Stomach (tissue), 9 donors: ENCODE data around the gene RAB5IF. TPM values are rescaled to one million over a fixed set of nuclear protein-coding genes. Genes with fewer than 3 reads are reported as not detected.
A peak's percentile ranks its signal among the peaks of the same experiment; 100 is the strongest.
"Not testable (repeated sequence)": the region's sequence is repeated elsewhere in the genome, so short reads cannot be mapped to it uniquely, and the experiment has no call there.

Experiments used
- DNase-seq, 2 donors: peaks; one replicate each; pipeline versions ENCODE4 v3.0.0 to v3.0.0-alpha.2; 2013 to 2019
- H3K27ac ChIP-seq, 5 donors: fragments of 200-600 bp in 4 of 5; sonication (generic) in 4 of 5; one replicate each; pipeline ENCODE4 v1.5.1; 2013 to 2019; ENCODE audit warnings: mild to moderate bottlenecking in 1 of 5, moderate library complexity in 1 of 5
- H3K27me3 ChIP-seq, 3 donors: fragments of 200-600 bp; sonication (generic); one replicate each; pipeline ENCODE4 v1.5.1; 2017 to 2019; ENCODE audit warnings: mixed run types in 1 of 3
- H3K36me3 ChIP-seq, 4 donors: fragments of 200-600 bp; sonication (generic); 1 replicate in 3 of 4; 2 replicates in 1 of 4; pipeline ENCODE4 v1.5.1; 2016 to 2019
- H3K4me1 ChIP-seq, 4 donors: fragments of 200-600 bp; sonication (generic); one replicate each; pipeline ENCODE4 v1.5.1; 2016 to 2019
- H3K4me3 ChIP-seq, 4 donors: fragments of 200-600 bp; sonication (generic) in 3 of 4; one replicate each; pipeline ENCODE4 v1.5.1; 2016 to 2019; ENCODE audit warnings: mild to moderate bottlenecking in 1 of 4
- H3K9me3 ChIP-seq, 4 donors: fragments of 200-600 bp; sonication (generic); one replicate each; pipeline ENCODE4 v1.5.1; 2016 to 2019
- CTCF ChIP-seq, 7 experiments: fragments of 450-650 bp in 4 of 7; fragments of 200-600 bp in 3 of 7; sonication (generic) in 3 of 7; IDR thresholded peaks; one replicate each; pipeline ENCODE4 v1.5.1; 2016 to 2019; ENCODE audit warnings: antibody characterized with exemption in 7 of 7, control low read depth in 2 of 7, mild to moderate bottlenecking in 1 of 7
- EP300 ChIP-seq: sonication (generic); formaldehyde crosslinking; IDR thresholded peaks from one replicate; pipeline ENCODE4 v1.6.1; 2017; ENCODE audit warnings: antibody characterized with exemption
- POLR2A ChIP-seq, 4 donors: fragments of 450-650 bp; IDR thresholded peaks; one replicate each; pipeline ENCODE4 v1.6.1; 2016; ENCODE audit warnings: antibody characterized with exemption in 4 of 4, control low read depth in 2 of 4, mild to moderate bottlenecking in 1 of 4, moderate library complexity in 1 of 4
- POLR2AphosphoS5 ChIP-seq, 3 donors: sonication (generic); formaldehyde crosslinking; IDR thresholded peaks; one replicate each; pipeline ENCODE4 v1.6.1; 2016; ENCODE audit warnings: antibody characterized with exemption in 3 of 3
- WGBS, 5 donors: extraction: QIAGEN DNeasy Blood & Tissue Kit in 3 of 5; methylation state at CpG; one replicate each; pipeline versions ENCODE4 v1.1.5 to v1.1.7; 2013 to 2018; 5-methylcytosine and 5-hydroxymethylcytosine counted together
- intact Hi-C: fragments of 100-400 bp; cut with DNase I; formaldehyde crosslinking; loops from one replicate; pipeline ENCODE4 v1.15.1; 2023; ENCODE audit warnings: low total_unique reads
- polyA plus RNA-seq, 3 donors: library from polyadenylated mRNA; stranded (reverse); fragments of 200-250 nt; gene quantifications; one replicate each; pipeline ENCODE4 v1.2.3, GENCODE V29; 2013
- total RNA-seq, 5 donors: library from RNA; depleted of rRNA; stranded (reverse); fragments of >200 nt; gene quantifications; one replicate each; pipeline versions ENCODE4 v1.1.0 to v1.2.3, GENCODE V29; 2014 to 2016
- donor health status: healthy with polysubstance abuse.
- donor health status: Bipolar disorder and iron deficiency.
- donor health status: healthy.

The RAB5IF gene
- total and polyA plus RNA-seq, 8 donors, result 35.0 to 136 (median 90.5) TPM

- intact Hi-C loops, result no loop called here
- DNase-seq, result no peak
Measured at GRCh38 chr20:36632147-36632486, 26.5 kb downstream of the RAB5IF start.

GRCh38 chr20:36632487-36633284 is 27.1 kb downstream of the RAB5IF start:
- TF ChIP-seq POLR2A (IDR thresholded peaks at IDR 0.05) (no peak), EP300 (no peak), POLR2AphosphoS5 (IDR thresholded peaks at IDR 0.05) (no peak), CTCF (IDR thresholded peaks at IDR 0.05) (no peak)
- DNase-seq, result peak in 1 of 2 donors; percentile 56
- H3K4me1 ChIP-seq, result no peaks in the 10 kb centered on the region
- no peak overlapping the region for H3K27ac ChIP-seq
- no peak overlapping the region for H3K4me3 ChIP-seq
- 70 to 79% (median 76%) methylated on average over 12 to 14 of the region's 14 CpGs for WGBS, 5 donors
- H3K9me3 ChIP-seq, result no peaks in the 10 kb centered on the region
- H3K27me3 ChIP-seq, result no peaks in the 10 kb centered on the region
- H3K36me3 ChIP-seq, result no peaks in the 10 kb centered on the region
- intact Hi-C loops, result no loop called here

More at GRCh38 chr20:36632147-36632486, 26.5 kb downstream of the RAB5IF start:
- H3K4me1 ChIP-seq, result no peaks in the 10 kb centered on the region
- no peak overlapping the region for H3K27ac ChIP-seq
- TF ChIP-seq EP300, result no peak
- TF ChIP-seq POLR2A (IDR thresholded peaks at IDR 0.05), result no peak
- TF ChIP-seq POLR2AphosphoS5 (IDR thresholded peaks at IDR 0.05), result no peak
- no peak for TF ChIP-seq CTCF (IDR thresholded peaks at IDR 0.05)
- no peak overlapping the region for H3K4me3 ChIP-seq
- H3K27me3 ChIP-seq, result no peaks in the 10 kb centered on the region
- no peaks in the 10 kb centered on the region for H3K9me3 ChIP-seq
- no peaks in the 10 kb centered on the region for H3K36me3 ChIP-seq
- WGBS, 5 donors, result 69 to 82% (median 77%) methylated on average over 3 of the region's 3 CpGs

- Histone ChIP-seq H3K27me3 (no peaks in the 10 kb centered on the region), H3K9me3 (no peaks in the 10 kb centered on the region), H3K4me1 (no peaks in the 10 kb centered on the region), H3K36me3 (no peaks in the 10 kb centered on the region), H3K27ac (no peak overlapping the region), H3K4me3 (no peak overlapping the region)
- WGBS, 5 donors, result 78 to 87% (median 84%) methylated on average over 9 of the region's 9 CpGs
- DNase-seq, result no peak
- intact Hi-C loops, result no loop called here
- TF ChIP-seq CTCF (IDR thresholded peaks at IDR 0.05), result no peak
- no peak for TF ChIP-seq POLR2AphosphoS5 (IDR thresholded peaks at IDR 0.05)
- TF ChIP-seq EP300, result no peak
- no peak for TF ChIP-seq POLR2A (IDR thresholded peaks at IDR 0.05)
Measured at GRCh38 chr20:36633285-36633772, 27.8 kb downstream of the RAB5IF start.

GRCh38 chr20:36634342-36634741 is 28.8 kb downstream of the RAB5IF start:
- Histone ChIP-seq H3K27ac (no peak overlapping the region), H3K27me3 (no peaks in the 10 kb centered on the region), H3K9me3 (no peaks in the 10 kb centered on the region), H3K36me3 (peaks cover 0 to 5% (median 0%) of the 10 kb centered on the region in 4 donors), H3K4me3 (no peak overlapping the region), H3K4me1 (no peaks in the 10 kb centered on the region)
- intact Hi-C loops, result no loop called here
- WGBS, 5 donors, result 90 to 96% (median 94%) methylated on average over 5 to 11 of the region's 11 CpGs
- no peak for TF ChIP-seq POLR2A (IDR thresholded peaks at IDR 0.05)
- TF ChIP-seq POLR2AphosphoS5 (IDR thresholded peaks at IDR 0.05), result no peak
- no peak for TF ChIP-seq EP300
- DNase-seq, result no peak

GRCh38 chr20:36638876-36639400 is 33.4 kb downstream of the RAB5IF start:
- DNase-seq, H3K4me1 ChIP-seq, intact Hi-C loops, H3K27ac ChIP-seq, H3K4me3 ChIP-seq, H3K27me3 ChIP-seq, H3K9me3 ChIP-seq: not testable (repeated sequence)
- WGBS, 5 donors, result 93 to 98% (median 94%) methylated on average over 10 to 12 of the region's 12 CpGs
- H3K36me3 ChIP-seq, result peaks cover 0 to 10% (median 0%) of the 10 kb centered on the region in 4 donors
